Activated T-helper 1 cell treated with anti-CD3 and anti-CD28 coated beads, Interleukin-12 subunit alpha, Interleukin-12 subunit beta, Interleukin-2, Interleukin-4 antibody, amounts not matched to agents 30 ng/mL and 10 ng/mL and 1 ng/mL, durations not matched to agents 14 hours and 24 hours and 36 hours (primary cell): ENCODE results near the gene NDUFS5. TPM values are rescaled to one million over a fixed set of nuclear protein-coding genes. Genes with fewer than 3 reads are reported as not detected.
"Not testable (repeated sequence)": the region's sequence is repeated elsewhere in the genome, so short reads cannot be mapped to it uniquely, and the experiment has no call there.

Experiments used
- DNase-seq: peaks from one replicate; pipeline ENCODE4 v3.0.0; 2021; ENCODE audit warnings: low spot score
- H3K27ac Mint-ChIP-seq: one replicate; pipeline ENCODE4 v1.8.0; 2021; ENCODE audit warnings: mild to moderate bottlenecking, mixed read lengths
- H3K27me3 Mint-ChIP-seq: one replicate; pipeline ENCODE4 v1.8.0; 2022; ENCODE audit warnings: mild to moderate bottlenecking, moderate library complexity, mixed read lengths; ENCODE audit not compliant: insufficient read depth
- H3K36me3 Mint-ChIP-seq: one replicate; pipeline ENCODE4 v1.8.0; 2021; ENCODE audit warnings: low read depth, mixed read lengths
- H3K4me1 Mint-ChIP-seq: one replicate; pipeline ENCODE4 v1.8.0; 2021; ENCODE audit warnings: low read depth, mixed read lengths
- H3K4me3 Mint-ChIP-seq: one replicate; pipeline ENCODE4 v1.8.0; 2021; ENCODE audit warnings: mild to moderate bottlenecking, moderate library complexity, mixed read lengths
- H3K9me3 Mint-ChIP-seq: one replicate; pipeline ENCODE4 v1.8.0; 2021; ENCODE audit warnings: mixed read lengths
- intact Hi-C: fragments of 100-400 bp; cut with micrococcal nuclease; formaldehyde crosslinking; loops from one replicate; pipeline ENCODE4 v1.15.1; 2024
- total RNA-seq: library from RNA; stranded (reverse); gene quantifications from 2 replicates; pipeline ENCODE4 v1.2.3, GENCODE V29; 2022

NDUFS5 gene
- total RNA-seq, 1 donor from 2014 or later = 150 TPM

- Mint-ChIP-seq H3K36me3 (peaks cover 6% of the 10 kb centered on the region), H3K9me3 (no peaks in the 10 kb centered on the region), H3K27ac (no peak overlapping the region), H3K4me3 (no peak overlapping the region), H3K4me1 (peaks cover 8% of the 10 kb centered on the region), H3K27me3 (peaks cover 4% of the 10 kb centered on the region)
- no peak for DNase-seq
- intact Hi-C loops = no loop called here
These were observed 3.0 kb upstream of the NDUFS5 start for GRCh38 chr1:39023140-39023539.

GRCh38 chr1:39026866-39027507 is 837 bp downstream of the NDUFS5 start:
- H3K4me1 Mint-ChIP-seq = peaks cover 22% of the 10 kb centered on the region
- H3K36me3 Mint-ChIP-seq = peaks cover 26% of the 10 kb centered on the region
- H3K4me3 Mint-ChIP-seq = peak overlapping the region; percentile 96
- no peaks in the 10 kb centered on the region for H3K27me3 Mint-ChIP-seq
- no peak for DNase-seq
- intact Hi-C loops = loop anchor here (1.0 to 5.0 kb wide), 7 partner anchors 24 to 1000 kb away; partner anchors contain the start of genes MYCBP and RRAGC
- peak overlapping the region; percentile 100 for H3K27ac Mint-ChIP-seq
- H3K9me3 Mint-ChIP-seq = no peaks in the 10 kb centered on the region

GRCh38 chr1:39034114-39034654 is 8.0 kb downstream of the NDUFS5 start:
- no peak for DNase-seq
- Mint-ChIP-seq H3K4me1 (peaks cover 37% of the 10 kb centered on the region), H3K4me3 (peak overlapping the region; percentile 82), H3K27ac (peak overlapping the region; percentile 87), H3K36me3 (peaks cover 49% of the 10 kb centered on the region), H3K9me3 (no peaks in the 10 kb centered on the region), H3K27me3 (no peaks in the 10 kb centered on the region)
- intact Hi-C loops = loop anchor here (1.0 kb wide), 1 partner anchor 32 kb away; no protein-coding TSS in a partner anchor

GRCh38 chr1:39036678-39037077 is 10.5 kb downstream of the NDUFS5 start:
- Mint-ChIP-seq H3K4me1 (peaks cover 32% of the 10 kb centered on the region), H3K27ac (no peak overlapping the region), H3K36me3 (peaks cover 44% of the 10 kb centered on the region), H3K9me3 (no peaks in the 10 kb centered on the region), H3K27me3 (no peaks in the 10 kb centered on the region), H3K4me3 (no peak overlapping the region)
- DNase-seq = no peak
- intact Hi-C loops = no loop called here

- H3K36me3 Mint-ChIP-seq = peaks cover 17% of the 10 kb centered on the region
- H3K9me3 Mint-ChIP-seq = no peaks in the 10 kb centered on the region
- H3K4me1 Mint-ChIP-seq = peaks cover 3% of the 10 kb centered on the region
- no peak overlapping the region for H3K4me3 Mint-ChIP-seq
- intact Hi-C loops = no loop called here
- peak overlapping the region; percentile 3 for H3K27ac Mint-ChIP-seq
- no peak for DNase-seq
- no peaks in the 10 kb centered on the region for H3K27me3 Mint-ChIP-seq
These were observed 17.4 kb downstream of the NDUFS5 start for GRCh38 chr1:39043513-39043912.

GRCh38 chr1:39044762-39045161 is 18.6 kb downstream of the NDUFS5 start:
- intact Hi-C loops = no loop called here
- DNase-seq = no peak
- no peaks in the 10 kb centered on the region for H3K9me3 Mint-ChIP-seq
- no peak overlapping the region for H3K27ac Mint-ChIP-seq
- H3K36me3 Mint-ChIP-seq = peaks cover 13% of the 10 kb centered on the region
- H3K4me1 Mint-ChIP-seq = no peaks in the 10 kb centered on the region
- no peak overlapping the region for H3K4me3 Mint-ChIP-seq
- H3K27me3 Mint-ChIP-seq = no peaks in the 10 kb centered on the region

GRCh38 chr1:39045231-39045630 is 19.1 kb downstream of the NDUFS5 start:
- no peaks in the 10 kb centered on the region for H3K9me3 Mint-ChIP-seq
- no peak for DNase-seq
- no peaks in the 10 kb centered on the region for H3K27me3 Mint-ChIP-seq
- H3K4me3 Mint-ChIP-seq = no peak overlapping the region
- intact Hi-C loops = no loop called here
- peaks cover 12% of the 10 kb centered on the region for H3K36me3 Mint-ChIP-seq
- H3K27ac Mint-ChIP-seq = no peak overlapping the region
- H3K4me1 Mint-ChIP-seq = no peaks in the 10 kb centered on the region

GRCh38 chr1:39046613-39047210 is 20.6 kb downstream of the NDUFS5 start:
- Mint-ChIP-seq H3K4me3 (no peak overlapping the region), H3K27me3 (no peaks in the 10 kb centered on the region), H3K4me1 (no peaks in the 10 kb centered on the region), H3K9me3 (no peaks in the 10 kb centered on the region), H3K27ac (peak overlapping the region; percentile 5), H3K36me3 (peaks cover 12% of the 10 kb centered on the region)
- no peak for DNase-seq
- intact Hi-C loops = no loop called here

- no peaks in the 10 kb centered on the region for H3K9me3 Mint-ChIP-seq
- DNase-seq = no peak
- no peaks in the 10 kb centered on the region for H3K27me3 Mint-ChIP-seq
- H3K4me1 Mint-ChIP-seq = no peaks in the 10 kb centered on the region
- peaks cover 10% of the 10 kb centered on the region for H3K36me3 Mint-ChIP-seq
- H3K27ac Mint-ChIP-seq = no peak overlapping the region
- no peak overlapping the region for H3K4me3 Mint-ChIP-seq
- intact Hi-C loops = no loop called here
These were observed 21.5 kb downstream of the NDUFS5 start for GRCh38 chr1:39047374-39048229.

GRCh38 chr1:39048745-39049370 is 22.7 kb downstream of the NDUFS5 start:
- Mint-ChIP-seq H3K27me3 (no peaks in the 10 kb centered on the region), H3K4me3 (no peak overlapping the region), H3K27ac (no peak overlapping the region), H3K4me1 (no peaks in the 10 kb centered on the region), H3K36me3 (peaks cover 2% of the 10 kb centered on the region), H3K9me3 (no peaks in the 10 kb centered on the region)
- intact Hi-C loops = no loop called here
- DNase-seq = no peak

- DNase-seq = no peak
- Mint-ChIP-seq H3K4me1 (no peaks in the 10 kb centered on the region), H3K27ac (no peak overlapping the region), H3K4me3 (no peak overlapping the region), H3K27me3 (no peaks in the 10 kb centered on the region), H3K36me3 (peaks cover 2% of the 10 kb centered on the region), H3K9me3 (no peaks in the 10 kb centered on the region)
- intact Hi-C loops = no loop called here
These were observed 23.9 kb downstream of the NDUFS5 start for GRCh38 chr1:39050001-39050400.

- H3K27me3 Mint-ChIP-seq, DNase-seq, H3K36me3 Mint-ChIP-seq, H3K4me1 Mint-ChIP-seq, H3K27ac Mint-ChIP-seq, H3K9me3 Mint-ChIP-seq, intact Hi-C loops, H3K4me3 Mint-ChIP-seq: not testable (repeated sequence)
These were observed 25.2 kb downstream of the NDUFS5 start for GRCh38 chr1:39051193-39051850.
